ENCODE data around the gene GNAI1.
A peak's percentile ranks its signal among the peaks of the same experiment; 100 is the strongest.

The GNAI1 gene

GRCh38 chr7:80134536-80135308 lies at the start of gene GNAI1:
GNAI1 (plus strand) TSS chr7:80134831; CDS start chr7:80135161, 330 bp downstream.
- peak in 1 of 2 donors; percentile 9 for DNase-seq

DNA sequence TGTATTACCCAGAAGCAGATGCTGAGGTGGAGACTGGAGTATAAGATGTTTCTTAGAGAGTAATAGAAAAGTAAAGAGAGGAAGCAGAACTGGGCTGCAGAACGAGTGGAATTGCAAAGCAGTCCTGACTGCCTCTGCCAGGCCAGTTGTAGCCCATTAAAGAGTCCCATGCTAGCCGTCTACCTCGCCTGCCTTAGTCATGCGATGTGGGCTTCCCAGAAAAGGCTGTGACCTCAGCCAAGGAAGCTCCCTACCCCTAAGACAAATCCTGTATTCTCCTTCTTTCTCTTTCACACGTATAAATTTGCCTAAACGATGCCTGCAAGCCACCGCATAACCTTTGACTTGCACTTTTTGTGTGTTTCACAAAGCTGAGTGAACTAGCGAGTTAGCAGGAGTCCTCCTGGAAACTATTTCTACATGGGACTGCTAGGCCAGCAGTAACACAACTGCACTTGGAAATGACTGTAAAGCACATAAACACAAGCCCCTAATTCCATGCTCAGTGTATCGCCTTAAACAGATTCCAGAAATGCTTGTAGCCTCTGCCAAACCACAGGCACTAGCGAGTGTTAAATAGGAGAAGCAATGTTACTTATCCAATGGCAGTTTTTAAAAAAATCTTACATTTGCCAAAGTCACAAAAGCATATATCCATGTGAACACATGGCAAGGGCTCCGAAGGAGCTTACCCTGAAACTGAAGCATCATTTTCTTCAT lies 47.4 kb upstream of the GNAI1 start:
- DNase-seq = no peak

DNA sequence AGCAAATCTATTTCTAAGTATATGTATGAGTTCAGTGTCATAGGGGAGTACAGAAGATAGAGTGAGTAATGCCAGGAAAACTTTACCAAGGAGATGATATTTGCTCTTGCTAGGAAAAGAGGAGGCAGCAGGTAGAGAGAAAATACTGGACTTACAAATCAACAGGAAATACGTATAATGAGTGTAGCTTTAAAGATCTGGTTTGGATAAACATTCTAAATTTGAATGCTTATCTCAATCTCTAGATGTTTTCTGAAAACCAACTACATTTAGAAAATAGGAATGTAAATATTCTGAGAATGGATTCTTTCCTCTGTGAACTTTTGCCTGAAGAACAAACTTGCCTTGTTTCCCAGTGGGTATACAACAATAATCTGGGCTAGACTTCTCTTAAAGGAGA lies 46.9 kb upstream of the GNAI1 start:
- DNase-seq = no peak

DNA sequence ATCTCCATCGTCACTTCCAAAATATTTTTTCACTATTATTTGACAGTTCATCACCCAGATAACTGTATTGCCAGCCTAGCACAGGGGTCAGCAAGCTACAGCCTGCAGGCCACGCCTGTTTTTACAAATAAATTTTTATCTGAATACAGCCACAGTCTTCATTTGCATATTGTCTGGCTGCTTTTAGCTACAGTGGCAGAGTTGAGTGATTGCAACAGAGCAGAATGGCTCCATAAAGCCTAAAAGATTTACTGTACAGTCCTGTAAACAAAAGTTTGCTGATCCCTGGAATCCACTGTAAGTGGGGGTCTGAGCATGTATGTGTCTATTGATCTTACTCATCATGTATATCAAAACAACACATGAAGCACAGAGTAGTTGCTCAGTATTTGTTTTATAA lies 45.9 kb upstream of the GNAI1 start:
- no peak for DNase-seq

DNA sequence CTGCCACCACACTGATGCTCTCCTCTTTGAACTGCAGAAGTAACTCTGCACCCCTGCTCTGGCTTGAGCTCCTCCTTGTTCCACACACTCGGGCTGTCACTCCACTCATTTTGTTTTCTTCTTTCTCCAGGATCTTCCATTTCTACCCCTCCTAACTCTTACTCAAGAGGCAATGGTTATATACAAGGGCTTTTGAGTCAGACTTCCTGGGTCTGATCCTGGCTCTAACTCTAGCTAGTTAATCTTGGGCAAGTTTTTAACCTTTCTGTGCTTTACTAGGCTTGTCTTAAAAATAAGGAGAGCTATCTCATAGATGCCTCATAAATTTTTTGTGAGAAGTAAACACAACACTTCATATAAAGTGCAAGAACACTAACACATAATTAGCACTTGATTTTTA lies 45.3 kb upstream of the GNAI1 start:
- DNase-seq = no peak

DNA sequence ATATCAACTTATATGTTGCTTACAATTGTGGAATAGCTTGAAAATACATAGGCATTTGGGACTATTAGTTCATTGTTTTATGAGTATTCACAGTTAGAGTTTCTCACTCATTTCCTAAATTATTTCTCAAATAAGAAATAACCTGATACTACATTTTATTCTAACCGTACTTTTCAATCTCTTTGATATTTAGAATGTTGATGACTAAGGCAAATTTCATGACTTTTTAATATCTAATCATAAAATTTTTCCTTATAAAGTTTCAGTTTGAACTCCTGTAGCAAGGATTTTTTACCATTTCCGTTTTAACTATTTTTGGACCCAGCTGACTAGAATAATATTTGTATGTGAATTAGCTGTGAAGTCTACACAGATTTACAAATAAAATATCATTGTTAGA lies 41.3 kb upstream of the GNAI1 start:
- DNase-seq = no peak

GRCh38 chr7:80095545-80095944 lies 39.1 kb upstream of the GNAI1 start:
- DNase-seq = no peak

DNA sequence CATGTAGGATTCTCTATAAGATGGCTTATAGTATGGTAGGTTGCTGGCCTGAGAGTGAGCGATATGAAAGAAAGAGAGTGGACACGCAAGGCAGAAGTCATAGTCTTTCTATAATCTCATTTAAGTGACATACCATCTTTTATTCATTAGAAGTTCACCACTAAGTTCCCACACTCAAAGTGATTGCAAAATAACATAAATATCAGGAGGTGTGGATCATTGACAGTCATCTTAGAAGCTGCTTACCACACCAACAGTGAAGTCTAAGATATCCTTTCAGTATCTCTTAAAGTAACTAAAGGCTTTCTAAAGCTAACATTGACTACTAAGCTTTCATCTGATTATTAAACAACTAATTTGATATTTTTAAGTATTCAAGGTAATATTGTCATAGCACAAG lies 36.9 kb upstream of the GNAI1 start:
- DNase-seq = no peak

DNA sequence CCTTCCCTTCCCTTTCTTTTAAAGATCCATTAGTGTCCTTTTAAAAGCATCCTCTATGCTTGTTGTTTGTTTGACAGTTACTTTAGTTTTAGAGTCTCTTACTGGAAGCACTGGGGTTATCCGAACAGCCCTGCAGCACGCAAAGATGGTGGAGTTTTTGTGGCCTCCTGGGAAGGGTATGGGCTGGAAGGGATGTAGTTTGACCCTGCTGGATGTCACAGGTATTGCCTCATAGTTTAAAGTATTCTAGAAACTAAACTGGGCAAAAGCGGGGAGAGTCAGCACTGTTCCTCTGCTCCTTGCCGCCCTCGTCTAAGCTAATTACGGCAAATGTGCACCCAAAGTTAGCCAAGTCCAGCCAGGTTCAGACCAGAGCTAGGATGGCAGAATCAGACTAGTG lies 35.8 kb upstream of the GNAI1 start:
- DNase-seq = no peak

- DNase-seq = no peak
Observed at GRCh38 chr7:80100254-80100653, 34.4 kb upstream of the GNAI1 start.

DNA sequence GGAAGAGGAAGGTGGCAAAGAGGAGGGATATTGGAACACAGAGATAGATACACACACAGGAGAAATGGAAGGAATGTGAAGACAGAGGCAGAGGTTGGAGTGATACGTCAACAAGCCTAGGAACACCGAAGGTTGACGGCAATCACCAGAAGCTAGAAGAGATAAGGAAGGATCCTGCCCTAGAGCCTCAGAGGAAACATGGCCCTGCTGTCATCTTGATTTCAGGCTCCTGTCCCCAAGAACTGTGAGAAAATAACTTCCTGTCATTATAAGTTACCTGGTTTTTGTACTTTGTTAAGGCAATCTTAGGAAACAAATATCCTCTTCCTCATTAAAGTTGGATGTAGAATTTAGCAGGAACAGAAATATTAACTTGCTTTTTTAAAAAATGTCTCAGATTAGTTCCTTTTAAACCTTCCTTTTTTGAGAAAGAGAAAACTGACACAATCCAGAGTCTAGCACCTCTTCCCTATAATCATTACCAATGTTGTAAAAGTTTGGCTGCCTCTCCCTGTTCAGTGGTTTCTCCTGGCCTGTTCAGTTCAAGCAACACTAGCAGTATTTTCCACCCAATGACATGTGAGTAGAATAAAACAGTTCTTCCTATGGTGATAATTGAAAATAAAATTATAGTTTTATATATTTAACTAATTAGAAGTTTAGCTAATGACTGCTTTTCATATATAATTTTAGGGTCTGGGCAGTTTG lies 28.8 kb upstream of the GNAI1 start:
- DNase-seq = no peak

DNA sequence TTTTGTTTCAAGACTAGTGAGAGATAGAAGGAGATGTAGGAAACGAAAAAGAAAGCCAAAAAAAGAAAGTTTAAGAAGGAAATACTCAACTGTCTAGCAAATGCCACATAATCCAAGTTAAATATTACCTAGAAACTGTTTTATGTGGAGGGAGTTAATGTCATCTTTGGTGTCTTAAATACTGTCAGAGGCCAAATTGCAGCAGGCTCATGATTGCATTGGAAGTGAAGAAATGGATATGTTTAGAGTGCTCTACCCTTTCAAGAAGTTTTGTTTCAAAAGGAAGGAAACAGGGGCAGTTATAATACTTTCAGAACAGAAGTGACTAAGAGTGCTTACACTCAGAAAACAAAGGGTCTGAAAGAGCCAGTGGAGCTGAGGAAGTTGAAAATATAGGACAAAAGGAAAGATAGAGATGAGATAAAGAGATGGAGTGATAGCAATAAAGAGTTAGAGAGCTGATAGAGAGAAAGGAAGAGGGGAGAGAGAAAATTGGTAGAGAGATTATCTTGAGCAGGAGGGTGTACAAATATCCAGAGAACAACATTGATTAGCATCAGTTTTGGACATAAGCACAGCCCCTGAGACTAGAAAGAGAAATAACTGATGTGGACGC lies 28.0 kb upstream of the GNAI1 start:
- no peak for DNase-seq

DNA sequence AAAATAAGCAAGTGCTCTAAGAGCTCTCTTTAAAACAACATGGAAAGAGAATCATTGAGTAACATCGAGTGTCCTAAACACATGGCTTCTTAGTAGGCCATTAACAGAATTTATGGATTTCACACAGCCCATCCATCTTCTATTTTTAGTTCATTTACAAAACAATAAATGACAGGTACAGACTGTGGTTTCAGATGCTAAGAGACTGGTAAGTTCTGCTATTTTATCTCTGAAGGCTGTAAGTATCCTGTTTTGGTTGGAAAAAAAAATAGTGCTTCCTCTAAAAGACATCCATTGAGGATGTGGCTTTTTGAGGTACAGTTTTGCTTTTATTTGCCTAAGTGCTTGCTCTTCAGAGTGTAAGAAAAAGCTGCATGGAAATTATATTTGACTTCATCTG lies 27.4 kb upstream of the GNAI1 start:
- DNase-seq = no peak

- DNase-seq = no peak
Observed at GRCh38 chr7:80110376-80110775, 24.3 kb upstream of the GNAI1 start.

DNA sequence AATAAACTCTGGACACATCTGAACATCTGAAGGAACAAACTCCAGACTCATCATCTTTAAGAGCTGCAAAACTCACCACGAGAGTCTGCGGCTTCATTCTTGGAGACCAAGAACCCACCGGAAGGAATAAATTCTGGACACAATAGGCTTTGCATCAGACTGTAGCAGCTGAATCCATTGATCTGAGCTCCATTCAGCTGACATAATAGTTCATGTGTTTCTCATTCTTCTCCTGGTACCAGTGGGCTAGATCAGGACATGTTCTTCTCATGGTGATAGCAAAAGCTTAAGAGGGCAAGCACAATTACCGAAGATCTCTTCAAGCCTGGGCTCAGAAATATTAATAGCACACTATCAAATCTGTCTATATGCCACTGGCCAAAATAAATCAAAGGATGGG lies 20.5 kb upstream of the GNAI1 start:
- DNase-seq = no peak

DNA sequence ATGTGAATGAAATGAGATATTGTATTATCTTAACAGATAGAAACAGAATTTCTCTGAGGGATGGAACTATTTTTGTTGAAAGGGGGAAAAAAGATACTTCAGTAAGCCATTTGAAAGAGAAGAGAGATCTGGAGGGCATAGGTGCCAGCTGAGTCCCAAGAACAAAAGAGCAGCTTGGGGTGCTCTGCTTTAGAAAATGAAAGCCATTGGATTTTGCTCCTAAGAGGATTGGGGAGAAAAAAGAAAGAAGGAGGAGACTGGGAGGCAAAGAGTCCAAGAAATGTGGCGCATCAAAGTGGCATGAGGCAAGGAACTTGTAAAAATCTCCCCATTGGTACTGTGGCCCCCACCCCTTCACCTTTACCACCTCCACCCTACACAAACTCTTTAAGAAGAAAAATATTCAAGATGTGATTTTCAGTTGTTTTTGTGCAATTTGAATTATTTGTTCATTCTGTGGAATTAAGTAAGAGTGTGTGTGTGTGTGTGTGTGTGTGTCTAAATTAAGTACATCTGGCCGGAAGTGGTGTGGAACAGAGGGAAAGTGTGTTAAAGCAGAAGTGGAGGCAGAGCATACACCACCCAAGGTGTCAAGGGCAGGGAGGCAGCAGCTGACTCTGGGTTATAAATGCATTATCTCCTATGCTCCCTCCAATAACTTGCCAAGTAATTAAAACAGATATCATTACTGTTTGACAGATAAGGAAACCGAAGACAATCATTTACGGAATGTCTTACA lies 9.9 kb upstream of the GNAI1 start:
- no peak for DNase-seq

DNA sequence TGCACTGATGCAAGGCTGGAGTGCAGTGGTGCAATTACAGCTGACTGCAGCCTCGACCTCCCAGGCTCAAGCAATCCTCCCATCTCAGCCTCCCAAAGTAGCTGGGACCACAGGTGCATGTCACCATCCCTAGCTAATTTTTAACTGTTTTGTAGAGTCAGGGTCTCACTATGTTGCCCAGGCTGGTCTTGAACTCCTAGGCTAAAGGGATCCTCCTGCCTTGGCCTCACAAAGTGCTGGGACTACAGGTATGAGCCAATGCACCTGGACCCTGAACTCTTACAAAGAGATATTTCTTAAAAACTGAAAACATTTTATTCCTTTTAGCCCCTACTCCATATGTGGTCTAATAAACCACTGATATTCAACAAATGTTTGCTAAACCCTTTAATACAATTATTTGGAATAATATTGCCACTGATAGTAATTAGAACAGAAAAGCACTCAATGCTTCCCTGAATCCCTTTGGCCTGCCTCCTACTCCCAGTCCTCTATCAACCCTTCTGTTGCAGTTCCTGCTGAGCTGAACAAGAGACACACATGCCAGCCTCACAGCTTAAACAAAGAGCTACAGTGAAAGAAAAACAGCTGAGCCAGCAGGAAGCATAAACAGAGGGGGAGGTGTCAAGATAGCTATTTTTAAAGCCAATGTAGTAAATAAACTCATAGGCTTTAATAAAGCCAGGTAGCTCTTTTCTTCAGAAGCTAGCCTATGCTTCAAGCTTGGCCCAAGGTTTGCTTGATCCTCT lies 7.0 kb upstream of the GNAI1 start:
- no peak for DNase-seq

GRCh38 chr7:80128918-80129317 lies 5.7 kb upstream of the GNAI1 start:
- DNase-seq = peak in 1 of 2 donors; percentile 2

DNA sequence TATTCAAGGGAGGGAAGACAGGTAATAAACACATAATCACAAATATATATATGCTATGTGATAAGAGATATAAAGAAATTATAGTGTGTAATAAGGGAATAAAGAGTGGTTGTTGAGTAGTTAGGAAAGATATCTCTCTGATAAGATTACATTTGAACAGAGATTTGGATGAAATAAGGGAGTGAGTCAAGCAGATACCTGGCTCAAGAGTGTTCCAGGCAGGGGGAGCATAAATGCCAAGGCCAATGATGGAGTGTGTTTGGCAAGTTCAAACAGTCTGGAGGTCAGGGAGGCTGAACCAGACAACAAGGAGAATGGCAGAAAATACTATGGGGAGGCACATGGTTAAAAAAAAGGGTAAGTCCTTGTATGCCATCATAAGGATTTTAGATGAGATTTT lies 4.8 kb upstream of the GNAI1 start:
- DNase-seq = no peak

DNA sequence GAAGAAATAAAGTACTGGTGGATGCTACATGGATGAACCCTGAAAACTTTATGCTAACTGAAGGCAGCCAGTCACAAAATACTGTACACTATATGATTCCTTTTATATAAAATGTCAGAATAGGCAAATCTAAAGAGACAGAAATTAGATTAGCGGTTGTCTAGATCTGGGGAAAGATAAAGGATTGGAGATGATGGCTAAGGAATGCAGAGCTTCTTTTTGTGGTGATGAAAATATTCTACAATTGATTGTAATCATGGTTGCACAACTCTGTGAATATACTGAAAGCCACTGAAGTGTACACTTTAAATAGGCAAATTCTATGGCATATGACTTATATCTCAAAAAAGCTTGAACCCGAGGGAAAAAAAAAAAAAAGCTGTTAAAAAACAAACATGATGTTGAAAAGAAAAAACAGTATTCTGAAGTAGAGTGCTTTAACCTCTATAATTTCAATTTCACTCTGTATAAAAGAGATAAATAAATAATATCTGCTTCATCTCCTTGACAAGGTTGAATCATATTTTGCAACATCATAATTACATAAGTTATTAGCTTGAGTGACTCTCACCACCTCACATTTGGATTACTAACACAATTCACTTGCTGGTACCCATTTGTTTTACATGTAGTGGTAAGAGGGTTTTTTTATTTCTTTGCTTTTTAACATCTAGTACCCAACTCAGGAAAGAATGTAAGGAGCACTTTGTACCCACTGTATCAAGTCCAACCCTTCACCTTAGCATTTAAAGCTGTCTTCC lies 2.8 kb upstream of the GNAI1 start:
- no peak for DNase-seq

- no peak for DNase-seq
Observed at GRCh38 chr7:80132594-80132993, 2.0 kb upstream of the GNAI1 start.

Data from CD4-positive, alpha-beta T cell treated with Interleukin-1 beta for 1 hour (primary cell).